GM20431 (cell line): Measurements from ENCODE around the gene KIAA1958.
"Not testable (repeated sequence)": the region's sequence is repeated elsewhere in the genome, so short reads cannot be mapped to it uniquely, and the experiment has no call there.

Source experiments
- in situ Hi-C: fragments of 300-500 bp; cut with MseI, MboI; formaldehyde crosslinking; loops from one replicate; pipeline ENCODE4 v1.15.0; 2020; ENCODE audit warnings: low sequenced_read_pairs; ENCODE audit not compliant: unreplicated experiment

KIAA1958 gene

GRCh38 chr9:112631313-112632070, 144.9 kb downstream of the KIAA1958 start:
- in situ Hi-C loops, result no loop called here

- in situ Hi-C loops, result no loop called here
Observed at GRCh38 chr9:112640311-112640710, 153.7 kb downstream of the KIAA1958 start.

- in situ Hi-C loops, result no loop called here
Observed at GRCh38 chr9:112642126-112642525, 155.5 kb downstream of the KIAA1958 start.

GRCh38 chr9:112647596-112647995, 161.0 kb downstream of the KIAA1958 start:
- in situ Hi-C loops, result no loop called here

- in situ Hi-C loops, result no loop called here
Observed at GRCh38 chr9:112648624-112649023, 162.0 kb downstream of the KIAA1958 start.

GRCh38 chr9:112654282-112654681, 167.7 kb downstream of the KIAA1958 start:
- in situ Hi-C loops, result no loop called here

- in situ Hi-C loops, result no loop called here
Observed at GRCh38 chr9:112655668-112656067, 169.0 kb downstream of the KIAA1958 start.

GRCh38 chr9:112659906-112660305, 173.3 kb downstream of the KIAA1958 start:
- in situ Hi-C loops, result no loop called here

GRCh38 chr9:112663681-112664080, 177.1 kb downstream of the KIAA1958 start:
- in situ Hi-C loops, result no loop called here

GRCh38 chr9:112664531-112664930, 177.9 kb downstream of the KIAA1958 start:
- in situ Hi-C loops, result no loop called here

- in situ Hi-C loops, result no loop called here
Observed at GRCh38 chr9:112665347-112665746, 178.7 kb downstream of the KIAA1958 start.

GRCh38 chr9:112669326-112669725, 182.7 kb downstream of the KIAA1958 start:
- in situ Hi-C loops, result no loop called here

GRCh38 chr9:112670991-112671625, 184.5 kb downstream of the KIAA1958 start:
- in situ Hi-C loops, result no loop called here

- in situ Hi-C loops, result not testable (repeated sequence)
Observed at GRCh38 chr9:112673221-112673620, 186.6 kb downstream of the KIAA1958 start.

GRCh38 chr9:112677040-112677439, 190.4 kb downstream of the KIAA1958 start:
- in situ Hi-C loops, result no loop called here

- in situ Hi-C loops, result no loop called here
Observed at GRCh38 chr9:112680731-112681402, 194.2 kb downstream of the KIAA1958 start.

- in situ Hi-C loops, result no loop called here
Observed at GRCh38 chr9:112689161-112689740, 202.6 kb downstream of the KIAA1958 start.

- in situ Hi-C loops, result no loop called here
Observed at GRCh38 chr9:112694706-112695555, 208.3 kb downstream of the KIAA1958 start.

GRCh38 chr9:112696461-112696860, 209.8 kb downstream of the KIAA1958 start:
- in situ Hi-C loops, result no loop called here

GRCh38 chr9:112699230-112699629, 212.6 kb downstream of the KIAA1958 start:
- in situ Hi-C loops, result no loop called here
